OCI-LY3 (cell line): ENCODE results near the gene ROCK2.

ENCODE experiments used
- H2AFZ ChIP-seq: fragments of 200-600, 300-600 bp; shearing (Covaris generic); 2 replicates; pipeline ENCODE4 v1.6.0; 2014; ENCODE audit warnings: antibody characterized with exemption, low read depth, low read length
- H3K27ac ChIP-seq: fragments of 200-600, 300-600 bp; sonication (generic); 2 replicates; pipeline ENCODE4 v1.5.1; 2014; ENCODE audit warnings: mild to moderate bottlenecking, low read length, moderate library complexity, mixed read lengths
- H3K27me3 ChIP-seq: fragments of 200-600, 300-600 bp; sonication (generic); 2 replicates; pipeline ENCODE4 v1.6.1; 2014; ENCODE audit warnings: low read depth, low read length, mixed read lengths
- H3K36me3 ChIP-seq: fragments of 200-600, 300-600 bp; sonication (generic); replicated peaks from 2 replicates; pipeline ENCODE3; 2014; ENCODE audit warnings: low read depth, low read length, mixed read lengths
- H3K4me1 ChIP-seq: fragments of 300-600, 200-600 bp; sonication (generic); 2 replicates; pipeline ENCODE4 v1.6.1; 2014; ENCODE audit warnings: low read length, mixed read lengths
- H3K4me2 ChIP-seq: fragments of 200-600, 300-600 bp; sonication (generic); 2 replicates; pipeline ENCODE4 v1.6.1; 2014; ENCODE audit warnings: low read length, mixed read lengths
- H3K4me3 ChIP-seq: fragments of 300-600, 200-600 bp; sonication (generic); 2 replicates; pipeline ENCODE4 v1.5.1; 2014; ENCODE audit warnings: antibody characterized with exemption, mild to moderate bottlenecking, low read length, moderate library complexity
- H3K79me2 ChIP-seq: fragments of 300-600, 200-600 bp; shearing (Covaris generic); 2 replicates; pipeline ENCODE4 v1.6.1; 2014; ENCODE audit warnings: mild to moderate bottlenecking, low read length, mixed read lengths
- H3K9ac ChIP-seq: fragments of 300-600, 200-600 bp; shearing (Covaris generic); 2 replicates; pipeline ENCODE4 v1.6.0; 2014; ENCODE audit warnings: mild to moderate bottlenecking, low read length, moderate library complexity
- H3K9me3 ChIP-seq: fragments of 200-600, 300-600 bp; shearing (Covaris generic); 2 replicates; pipeline ENCODE4 v1.6.1; 2014; ENCODE audit warnings: low read length, mixed read lengths; ENCODE audit not compliant: insufficient read depth
- H4K20me1 ChIP-seq: fragments of 200-600, 300-600 bp; sonication (generic); 2 replicates; pipeline ENCODE4 v1.6.1; 2016; ENCODE audit warnings: low read length, mixed read lengths; ENCODE audit not compliant: insufficient read depth
- EZH2phosphoT487 ChIP-seq: fragments of 200-600 bp; shearing (Covaris generic); IDR thresholded peaks from 2 replicates; pipeline ENCODE4 v1.6.1; 2018; ENCODE audit warnings: antibody characterized with exemption, mixed run types, low read depth
- TF ChIP-seq, protein P1 (sequence below): fragments of 200-600, 300-600 bp; sonication (generic); IDR thresholded peaks from 2 replicates; pipeline ENCODE4 v1.5.1; 2014; ENCODE audit warnings: antibody characterized with exemption, low read length, low read depth

The ROCK2 gene

DNA sequence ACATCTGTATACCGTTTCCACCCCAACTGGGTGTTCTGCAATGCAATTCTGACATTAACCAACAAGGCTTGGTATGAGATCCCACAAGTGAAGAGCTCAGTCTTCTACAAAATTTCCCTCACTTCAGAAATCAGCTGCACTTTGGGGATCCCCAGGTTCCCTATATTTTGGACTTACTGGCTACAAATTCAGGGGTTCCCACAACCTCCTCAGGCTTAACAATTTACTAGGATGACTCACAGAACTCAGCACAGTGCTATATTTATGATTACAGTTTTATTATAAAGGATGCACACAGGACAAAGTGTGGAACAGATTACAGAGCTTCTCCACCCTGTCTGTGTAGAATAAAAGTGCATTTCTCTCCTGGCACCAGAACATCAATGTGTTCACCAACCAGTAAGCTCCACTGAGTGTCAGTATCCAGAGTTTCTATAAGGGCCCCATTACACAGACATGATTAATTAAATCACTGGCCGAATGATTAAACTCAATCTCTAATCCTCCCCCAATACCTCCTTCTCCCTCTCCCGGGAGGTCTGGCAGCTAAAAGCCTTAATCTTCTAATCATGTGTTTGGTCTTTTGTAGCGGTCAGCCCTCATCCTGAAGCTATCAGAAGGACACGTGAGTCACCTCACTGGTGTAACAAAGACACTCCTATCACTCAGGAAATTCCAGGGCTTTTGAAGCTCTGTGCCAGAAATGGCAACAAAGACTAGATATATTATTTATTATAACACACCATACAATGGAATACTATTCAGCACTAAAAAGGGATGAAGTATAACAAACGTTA lies 104.6 kb downstream of the ROCK2 start:
- Histone ChIP-seq H3K27ac (no peak overlapping the region), H3K27me3 (no peaks in the 10 kb centered on the region), H4K20me1 (no peaks in the 10 kb centered on the region), H3K4me1 (peaks cover 4% of the 10 kb centered on the region; the same call in 1 of the 2 replicates), H3K36me3 (no peaks in the 10 kb centered on the region), H3K79me2 (no peaks in the 10 kb centered on the region), H2AFZ (no peak overlapping the region), H3K9me3 (no peaks in the 10 kb centered on the region), H3K4me3 (no peak overlapping the region), H3K4me2 (no peak overlapping the region), H3K9ac (no peak overlapping the region)
- TF ChIP-seq, protein P1, sequence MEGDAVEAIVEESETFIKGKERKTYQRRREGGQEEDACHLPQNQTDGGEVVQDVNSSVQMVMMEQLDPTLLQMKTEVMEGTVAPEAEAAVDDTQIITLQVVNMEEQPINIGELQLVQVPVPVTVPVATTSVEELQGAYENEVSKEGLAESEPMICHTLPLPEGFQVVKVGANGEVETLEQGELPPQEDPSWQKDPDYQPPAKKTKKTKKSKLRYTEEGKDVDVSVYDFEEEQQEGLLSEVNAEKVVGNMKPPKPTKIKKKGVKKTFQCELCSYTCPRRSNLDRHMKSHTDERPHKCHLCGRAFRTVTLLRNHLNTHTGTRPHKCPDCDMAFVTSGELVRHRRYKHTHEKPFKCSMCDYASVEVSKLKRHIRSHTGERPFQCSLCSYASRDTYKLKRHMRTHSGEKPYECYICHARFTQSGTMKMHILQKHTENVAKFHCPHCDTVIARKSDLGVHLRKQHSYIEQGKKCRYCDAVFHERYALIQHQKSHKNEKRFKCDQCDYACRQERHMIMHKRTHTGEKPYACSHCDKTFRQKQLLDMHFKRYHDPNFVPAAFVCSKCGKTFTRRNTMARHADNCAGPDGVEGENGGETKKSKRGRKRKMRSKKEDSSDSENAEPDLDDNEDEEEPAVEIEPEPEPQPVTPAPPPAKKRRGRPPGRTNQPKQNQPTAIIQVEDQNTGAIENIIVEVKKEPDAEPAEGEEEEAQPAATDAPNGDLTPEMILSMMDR: no peak
- no peak for TF ChIP-seq EZH2phosphoT487

DNA sequence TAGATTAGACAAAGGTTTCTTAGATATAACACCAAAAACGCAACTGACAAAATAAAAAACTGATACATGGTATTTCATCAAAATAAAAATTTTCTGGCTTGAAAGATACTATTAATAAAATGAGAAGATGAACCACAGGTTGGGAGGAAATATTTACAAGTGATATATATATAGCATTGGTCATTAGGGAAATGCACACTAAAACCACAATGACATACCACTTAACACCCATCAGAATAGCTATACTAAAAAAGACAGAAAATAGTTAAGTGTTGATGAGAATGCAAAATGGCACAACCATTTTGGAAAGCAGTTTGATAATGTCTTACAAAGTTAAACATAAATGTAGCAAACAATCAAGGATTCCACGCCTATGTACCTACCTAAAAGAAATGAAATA lies 105.3 kb downstream of the ROCK2 start:
- Histone ChIP-seq H2AFZ (no peak overlapping the region), H3K4me1 (peaks cover 4% of the 10 kb centered on the region; the same call in 1 of the 2 replicates), H3K27ac (no peak overlapping the region), H3K4me3 (no peak overlapping the region), H4K20me1 (no peaks in the 10 kb centered on the region), H3K9ac (no peak overlapping the region), H3K36me3 (no peaks in the 10 kb centered on the region), H3K27me3 (no peaks in the 10 kb centered on the region), H3K79me2 (no peaks in the 10 kb centered on the region), H3K9me3 (no peaks in the 10 kb centered on the region), H3K4me2 (no peak overlapping the region)
- no peak for TF ChIP-seq EZH2phosphoT487
- TF ChIP-seq, protein P1: no peak

DNA sequence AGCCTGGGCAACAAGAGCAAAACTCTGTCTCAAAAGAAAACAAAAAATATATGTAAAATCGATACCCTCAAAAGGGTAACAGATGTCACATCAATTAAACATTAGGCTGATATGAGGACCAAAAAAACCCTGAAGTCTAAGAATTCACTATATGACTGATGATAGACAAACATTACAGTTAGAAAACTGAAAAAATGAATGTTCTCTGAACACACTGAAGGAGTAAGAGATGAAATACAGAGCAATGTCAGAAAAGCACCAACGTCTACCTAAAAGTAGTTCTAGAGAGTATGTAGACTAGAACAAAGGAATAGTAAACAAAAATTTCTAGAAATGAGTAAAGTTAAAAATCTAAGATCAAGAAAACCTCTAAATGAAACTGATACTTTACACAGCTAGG lies 107.3 kb downstream of the ROCK2 start:
- H3K4me1 ChIP-seq: peaks cover 4% of the 10 kb centered on the region; the same call in 1 of the 2 replicates

DNA sequence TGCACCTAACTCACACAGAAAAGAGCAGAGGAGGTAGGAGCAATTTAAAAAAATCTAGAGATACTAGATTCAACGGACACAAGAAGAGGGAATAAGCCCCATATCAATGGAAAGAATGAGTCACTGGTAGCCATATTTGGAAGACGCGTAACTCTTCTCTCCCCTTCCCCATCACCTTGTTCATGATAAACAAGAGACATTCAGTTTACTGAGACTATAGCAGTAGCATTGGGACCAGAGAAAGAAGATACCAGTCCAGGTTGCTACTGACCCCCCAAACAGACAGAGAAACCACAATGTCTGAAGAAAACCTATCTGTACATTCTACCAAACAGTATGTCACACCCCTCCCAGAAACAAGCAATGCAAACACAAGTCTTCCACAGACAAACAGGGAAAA lies 108.1 kb downstream of the ROCK2 start:
- H3K9ac ChIP-seq: no peak overlapping the region
- TF ChIP-seq, protein P1: no peak
- TF ChIP-seq EZH2phosphoT487: no peak
- no peak overlapping the region for H3K27ac ChIP-seq
- H4K20me1 ChIP-seq: no peaks in the 10 kb centered on the region
- no peak overlapping the region for H2AFZ ChIP-seq
- H3K9me3 ChIP-seq: no peaks in the 10 kb centered on the region
- H3K4me3 ChIP-seq: no peak overlapping the region
- H3K4me1 ChIP-seq: peaks cover 4% of the 10 kb centered on the region; the same call in 1 of the 2 replicates
- H3K4me2 ChIP-seq: no peak overlapping the region
- no peaks in the 10 kb centered on the region for H3K36me3 ChIP-seq
- H3K79me2 ChIP-seq: no peaks in the 10 kb centered on the region
- H3K27me3 ChIP-seq: no peaks in the 10 kb centered on the region

More for the DNA sequence above, 107.3 kb downstream of the ROCK2 start:
- Histone ChIP-seq H2AFZ (no peak overlapping the region), H3K4me3 (no peak overlapping the region), H3K79me2 (no peaks in the 10 kb centered on the region), H3K36me3 (no peaks in the 10 kb centered on the region), H3K9me3 (no peaks in the 10 kb centered on the region), H3K27me3 (no peaks in the 10 kb centered on the region), H3K4me2 (no peak overlapping the region), H4K20me1 (no peaks in the 10 kb centered on the region), H3K9ac (no peak overlapping the region), H3K27ac (no peak overlapping the region)
- TF ChIP-seq, protein P1: no peak
- TF ChIP-seq EZH2phosphoT487: no peak
